Stimulated activated CD4-positive, alpha-beta T cell treated with anti-CD3 and anti-CD28 coated beads, Interleukin-2, amount 100 ng/mL, for 48 hours (primary cell): ENCODE measurements around the gene CTNNA2.
"Not testable (repeated sequence)": the region's sequence is repeated elsewhere in the genome, so short reads cannot be mapped to it uniquely, and the experiment has no call there.

Source experiments
- DNase-seq, 2 donors: peaks; one replicate each; pipeline ENCODE4 v3.0.0-alpha.2; 2020

Gene CTNNA2

DNA sequence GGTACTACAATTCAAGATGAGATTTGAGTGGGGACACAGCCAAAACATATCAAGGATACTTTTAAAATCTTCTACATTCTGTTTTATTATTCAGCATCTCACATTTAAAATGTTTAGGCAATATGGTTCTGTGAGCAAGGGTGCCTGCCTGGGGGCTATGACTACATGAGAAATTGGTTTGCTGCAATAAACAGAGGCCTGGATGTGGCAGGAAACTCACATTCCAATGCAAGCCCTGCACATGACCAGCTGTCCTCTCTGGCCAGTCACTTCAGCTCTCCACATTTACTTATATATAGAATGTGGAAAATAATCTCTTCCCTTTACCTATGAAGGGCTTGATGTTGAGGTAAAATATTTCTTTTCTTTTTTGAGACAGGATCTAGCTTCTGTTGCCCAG, 598.3 kb downstream of the CTNNA2 start:
- DNase-seq = no peak

DNA sequence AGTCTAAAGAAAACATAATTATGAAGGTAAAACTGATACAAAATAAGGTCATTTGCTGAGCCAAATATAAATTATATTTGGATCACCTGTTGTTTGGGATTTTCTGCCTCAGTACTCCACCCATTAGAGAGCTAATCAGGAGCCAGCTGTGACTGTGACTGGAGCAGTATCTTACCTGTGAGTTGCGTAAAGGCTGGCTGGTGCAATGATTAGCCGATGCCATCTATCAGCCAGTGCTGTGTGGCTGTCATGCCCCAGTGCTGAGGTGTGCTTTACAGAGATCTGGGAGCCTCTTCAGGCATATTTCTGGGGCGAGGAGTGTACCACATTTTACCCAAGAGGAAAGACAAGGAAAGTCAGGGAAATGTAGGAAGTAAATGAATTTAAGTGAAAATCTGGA, 599.9 kb downstream of the CTNNA2 start:
- DNase-seq = no peak

DNA sequence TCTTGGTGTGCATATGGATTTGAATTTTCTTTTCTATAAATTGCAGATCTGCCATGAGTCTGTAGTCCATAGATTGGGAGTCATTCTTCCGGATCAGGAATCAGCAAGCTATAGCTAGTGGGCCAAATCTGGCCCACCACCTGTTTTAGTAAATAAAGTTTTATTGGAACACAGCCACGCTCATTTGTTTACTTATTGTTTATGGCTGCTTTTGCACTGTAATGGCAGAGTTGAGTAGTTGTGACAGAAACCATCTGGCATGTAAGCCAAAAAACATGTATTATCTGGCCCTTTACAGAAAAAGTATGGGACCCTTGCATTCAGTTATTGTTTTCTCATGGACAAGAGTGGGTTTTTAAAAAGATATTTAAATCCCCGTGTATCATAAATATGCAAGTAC, 600.5 kb downstream of the CTNNA2 start:
- no peak for DNase-seq

DNA sequence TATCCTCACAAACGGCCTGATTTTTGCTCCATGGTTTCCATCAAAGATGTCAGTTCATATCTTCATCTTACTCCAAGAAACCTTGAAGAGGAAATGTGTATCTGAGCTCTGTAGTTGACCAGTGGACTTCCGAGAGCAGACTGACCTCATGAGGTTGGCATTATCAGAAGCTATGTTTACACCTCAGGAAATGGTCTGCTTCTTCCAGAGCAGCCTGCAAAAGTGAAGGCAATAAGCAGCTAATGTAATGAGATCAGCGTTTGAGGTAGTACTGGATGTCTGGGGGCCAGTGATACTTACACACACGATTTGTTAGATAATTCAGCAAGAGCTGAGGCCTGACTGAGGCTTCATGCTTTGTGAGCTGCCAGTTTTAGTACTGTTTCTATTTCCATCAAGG, 602.0 kb downstream of the CTNNA2 start:
- DNase-seq = no peak

DNA sequence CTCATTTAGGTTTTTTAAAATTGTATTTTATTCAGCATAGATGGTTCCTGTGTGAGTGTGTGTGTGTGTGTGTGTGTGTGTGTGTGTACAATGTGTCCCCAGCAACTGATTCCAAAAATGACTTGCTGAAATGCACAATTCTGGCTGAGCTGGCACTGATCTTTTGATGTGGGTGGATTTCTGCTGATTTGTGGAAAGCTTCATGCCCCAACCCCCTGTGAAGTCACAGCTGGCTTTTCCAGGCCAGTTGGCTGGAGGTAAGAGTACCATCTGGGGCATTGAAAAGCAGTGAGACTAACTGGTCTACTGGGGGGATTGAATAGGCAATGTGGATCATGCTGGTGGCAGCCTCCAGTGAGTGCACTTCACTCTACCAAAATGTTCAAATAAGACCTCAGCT, 604.5 kb downstream of the CTNNA2 start:
- no peak for DNase-seq

DNA sequence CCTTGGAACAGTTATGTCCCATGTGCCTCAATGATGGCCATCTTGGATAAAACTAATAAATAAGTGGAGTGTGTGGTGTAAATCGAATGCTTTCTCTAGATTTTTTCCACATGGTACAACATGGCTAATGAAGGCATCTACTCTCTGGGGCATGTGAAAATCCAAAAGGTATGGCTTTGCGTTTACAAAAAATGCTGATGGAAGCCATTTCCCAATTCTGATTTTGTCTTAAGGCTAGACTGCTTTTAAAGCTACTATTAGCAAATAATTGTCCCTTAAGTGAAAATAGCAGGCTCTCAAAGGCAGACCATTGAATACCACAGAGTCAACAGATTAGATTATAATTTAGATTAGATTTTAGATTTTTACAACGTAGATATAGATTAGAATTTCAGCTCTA, 608.0 kb downstream of the CTNNA2 start:
- no peak for DNase-seq

DNA sequence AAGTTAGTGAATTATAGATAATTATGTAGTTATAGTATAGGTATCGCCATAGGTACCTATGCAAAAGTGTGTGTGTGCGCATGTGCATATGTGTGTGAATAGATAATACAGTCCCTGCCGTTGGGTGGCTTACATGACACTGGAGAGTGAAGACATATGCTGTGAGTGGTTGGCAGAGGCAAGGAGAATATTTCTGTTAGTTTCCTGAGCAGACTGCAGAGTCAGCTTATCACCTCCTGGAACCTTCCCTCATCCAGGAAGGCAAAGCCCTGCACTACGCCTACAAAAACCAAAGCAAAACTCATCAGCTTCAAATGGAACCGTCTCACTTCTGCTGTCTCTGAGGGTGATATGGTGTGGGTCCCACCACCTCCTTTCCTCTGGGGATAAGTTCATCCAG, 609.8 kb downstream of the CTNNA2 start:
- no peak for DNase-seq

DNA sequence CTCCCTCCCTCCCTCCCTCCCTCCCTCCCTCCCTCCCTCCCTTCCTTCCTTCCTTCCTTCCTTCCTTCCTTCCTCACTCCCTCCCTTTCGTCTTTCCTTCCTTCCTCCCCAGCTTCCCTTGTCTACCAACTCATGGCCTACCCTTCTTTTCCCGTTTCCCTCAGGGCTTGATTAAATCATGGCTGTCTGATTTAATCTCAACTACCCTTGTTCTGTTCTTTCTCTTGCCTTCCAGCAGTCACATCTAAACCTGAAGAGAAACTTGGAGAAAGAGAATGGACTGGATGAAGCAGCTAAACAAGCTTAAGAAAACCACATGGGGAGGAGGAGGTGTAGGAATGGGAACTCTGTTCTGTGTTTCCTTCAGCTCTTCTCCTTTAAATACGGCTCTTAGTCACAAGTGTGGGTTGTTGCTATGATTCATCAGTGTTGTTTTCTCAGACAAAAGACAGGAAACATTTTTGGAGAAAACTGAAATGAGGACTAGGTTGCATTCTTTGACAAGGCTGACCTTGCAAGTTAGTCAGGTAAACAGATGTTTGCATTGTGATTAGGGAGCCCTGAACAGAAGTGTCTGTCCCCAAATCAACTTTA, 613.8 kb downstream of the CTNNA2 start:
- no peak for DNase-seq

DNA sequence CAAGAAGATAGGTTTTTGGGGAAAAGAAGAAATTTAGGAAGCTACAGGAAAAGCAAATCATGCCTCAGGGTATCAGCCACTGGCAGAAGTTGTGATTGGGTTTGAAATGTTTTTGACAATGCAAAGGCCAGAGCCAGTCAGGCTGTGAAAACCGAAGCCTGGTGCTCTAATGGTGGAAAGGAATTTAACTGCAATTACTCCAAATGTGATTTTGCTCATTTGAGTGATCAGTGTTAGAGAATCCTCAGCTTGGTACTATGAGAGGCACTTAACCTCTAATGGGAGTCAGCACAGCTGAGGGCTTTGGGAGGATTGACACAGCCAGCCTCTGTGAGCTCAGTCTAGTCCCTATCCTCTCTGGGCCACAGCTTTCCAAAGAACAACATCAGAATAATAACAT, 615.2 kb downstream of the CTNNA2 start:
- DNase-seq = no peak

DNA sequence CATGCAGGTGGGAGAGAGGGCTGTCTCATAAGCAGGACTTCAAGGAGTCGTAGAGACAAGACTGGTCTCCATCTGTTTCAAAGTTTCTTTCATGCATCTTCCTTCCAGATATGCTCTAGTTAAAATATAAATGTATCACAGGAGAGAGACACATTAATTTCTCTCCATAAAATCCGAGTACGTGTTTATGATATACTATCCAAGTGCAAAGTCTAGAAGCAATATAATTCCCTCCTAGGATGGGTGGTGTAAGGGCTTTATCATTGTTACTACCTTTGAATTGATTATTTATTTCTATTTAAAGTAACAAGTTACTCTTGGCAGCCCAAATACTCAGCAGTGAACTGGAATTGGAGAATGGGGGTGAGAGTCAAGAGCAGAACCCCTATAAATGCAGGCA, 619.4 kb downstream of the CTNNA2 start:
- no peak for DNase-seq

DNA sequence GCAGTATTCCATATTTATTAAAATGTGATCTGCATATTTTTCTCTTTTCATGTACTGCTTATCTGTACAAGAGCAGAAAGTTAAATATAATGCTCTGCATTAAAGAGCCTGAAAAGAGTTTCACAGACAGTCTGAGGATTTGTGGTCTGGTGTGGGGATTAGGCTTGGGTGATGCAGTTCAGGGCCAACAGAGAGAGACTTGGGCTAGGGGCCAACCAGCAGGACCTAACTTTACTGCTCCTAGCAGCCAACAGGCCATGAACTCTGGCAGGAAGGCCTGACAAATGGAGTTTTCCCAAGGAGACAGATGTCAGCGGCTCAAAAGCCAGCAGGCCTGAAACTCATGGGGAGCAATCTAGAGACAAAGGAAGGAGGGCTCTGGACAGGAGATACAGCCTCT, 622.1 kb downstream of the CTNNA2 start:
- DNase-seq = no peak

DNA sequence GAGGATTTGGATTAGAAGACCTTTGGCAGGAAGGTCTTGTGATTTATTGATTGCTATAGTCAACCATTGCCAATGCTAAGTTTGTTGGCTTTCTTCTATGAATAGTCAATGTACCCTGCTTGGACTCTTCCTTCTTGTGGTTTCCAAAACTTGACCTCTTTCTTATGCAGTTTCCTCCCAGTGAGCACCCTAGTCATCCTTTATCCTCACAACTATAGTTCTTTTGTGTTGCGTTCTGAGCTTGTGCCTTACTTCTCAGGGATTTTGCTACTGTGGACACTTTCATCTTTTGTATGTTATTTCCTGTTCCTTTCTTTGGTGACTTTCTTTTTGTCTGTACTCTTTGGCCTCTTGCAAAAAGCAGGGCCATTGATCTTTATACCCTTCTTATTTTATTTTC, 623.5 kb downstream of the CTNNA2 start:
- DNase-seq = no peak

DNA sequence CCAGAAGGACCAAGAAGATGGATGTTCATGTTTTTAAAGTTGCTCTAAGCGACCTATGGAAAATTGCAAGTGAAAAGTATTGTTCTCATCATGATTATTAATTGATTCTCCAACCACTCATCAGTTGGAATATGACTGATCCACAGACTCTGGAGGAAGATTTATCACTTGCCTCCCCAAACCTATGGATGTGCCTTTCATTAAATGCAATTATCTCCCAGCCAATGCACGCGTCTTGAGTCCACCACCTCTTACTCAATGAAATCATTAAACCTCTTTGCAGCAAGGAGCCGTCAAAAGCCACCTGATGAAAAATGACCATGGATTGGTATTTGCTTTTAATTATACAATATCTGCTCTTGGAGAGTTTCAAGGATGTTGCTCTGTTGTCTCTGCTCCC, 626.1 kb downstream of the CTNNA2 start:
- no peak for DNase-seq

DNA sequence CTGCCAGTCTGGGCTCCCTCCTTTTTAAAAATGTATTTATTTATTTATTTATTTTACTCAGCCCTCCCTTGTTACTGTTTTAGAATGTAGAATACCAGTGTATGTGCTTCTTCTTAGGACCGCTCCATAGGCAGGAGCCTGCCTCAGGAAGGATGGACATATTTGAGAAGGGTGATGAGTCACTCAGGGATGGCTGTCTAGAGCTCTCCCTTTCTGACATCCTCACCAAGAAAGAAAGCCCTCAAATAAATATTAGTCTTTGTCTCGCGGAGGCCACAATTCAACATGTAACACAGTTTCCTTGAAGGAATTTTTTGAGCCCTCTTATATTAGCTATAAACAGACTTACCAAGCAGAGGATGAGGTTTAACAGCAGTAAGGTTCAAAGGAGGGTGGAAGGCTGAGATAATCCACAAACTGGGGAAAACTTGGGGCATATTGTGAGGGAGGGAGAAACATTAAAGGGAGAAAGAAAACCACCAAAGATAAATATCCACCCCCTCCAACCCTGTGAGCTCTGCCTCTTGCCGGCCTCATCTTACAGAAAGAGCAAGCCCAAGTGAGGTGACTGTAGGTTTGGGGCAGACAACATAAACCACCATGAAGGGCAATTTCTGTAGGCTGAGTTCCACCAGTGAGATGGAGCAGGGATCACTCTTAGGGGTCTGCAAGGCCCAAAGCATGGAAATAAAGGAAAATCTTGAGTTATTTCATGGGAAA, 628.3 kb downstream of the CTNNA2 start:
- DNase-seq = no peak

DNA sequence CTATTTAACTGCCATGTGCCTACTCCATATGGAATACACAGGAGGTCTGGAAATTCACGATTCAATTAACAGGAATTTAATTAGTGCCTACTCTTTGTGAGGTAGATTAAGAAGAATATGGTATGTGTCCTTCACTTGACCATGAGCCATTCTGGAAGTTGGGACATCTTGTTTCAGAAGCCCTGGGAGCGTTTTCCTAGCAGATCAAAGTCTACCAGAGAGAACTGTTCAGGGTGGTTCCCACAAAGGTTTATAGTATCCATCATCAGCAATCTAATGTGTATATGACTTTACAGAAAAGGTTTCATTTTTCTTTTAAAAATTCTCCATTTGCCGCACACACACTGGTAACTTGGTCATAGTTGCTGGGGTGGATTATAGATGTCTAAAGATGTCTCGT, 632.6 kb downstream of the CTNNA2 start:
- no peak for DNase-seq

DNA sequence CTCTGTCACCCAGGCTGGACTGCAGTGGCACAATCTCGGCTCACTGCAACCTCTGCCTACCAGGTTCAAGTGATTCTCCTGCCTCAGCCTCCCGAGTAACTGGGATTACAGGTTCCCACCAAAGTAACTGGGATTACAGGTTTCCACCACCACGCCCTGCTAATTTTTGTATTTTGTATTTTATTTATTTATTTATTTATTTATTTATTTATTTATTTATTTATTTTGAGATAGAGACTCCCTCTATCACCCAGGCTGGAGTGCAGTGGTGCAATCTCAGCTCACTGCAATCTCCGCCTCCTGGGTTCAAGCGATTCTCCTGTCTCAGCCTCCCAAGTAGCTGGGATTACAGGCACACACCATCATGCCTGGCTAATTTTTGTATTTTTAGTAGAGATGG, 633.9 kb downstream of the CTNNA2 start:
- DNase-seq = not testable (repeated sequence)

DNA sequence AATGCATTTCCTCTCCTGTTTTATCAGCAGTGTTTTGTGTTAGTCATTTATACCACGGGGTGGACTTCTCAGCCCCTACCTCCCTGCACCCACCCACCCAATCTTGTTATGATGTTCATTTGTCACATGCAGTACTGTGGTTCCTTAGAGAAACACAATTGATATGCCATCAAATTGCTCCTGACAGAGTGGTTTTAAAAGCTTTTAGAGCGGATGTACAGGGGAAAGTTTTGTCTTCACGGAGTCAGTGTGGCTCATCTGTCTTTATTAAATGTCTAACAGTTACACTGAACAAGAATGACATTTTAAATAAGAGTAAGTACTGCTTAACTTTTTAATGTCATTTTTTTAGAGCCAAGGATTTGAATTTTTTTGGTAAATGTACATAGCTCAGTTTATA, 634.8 kb downstream of the CTNNA2 start:
- no peak for DNase-seq

DNA sequence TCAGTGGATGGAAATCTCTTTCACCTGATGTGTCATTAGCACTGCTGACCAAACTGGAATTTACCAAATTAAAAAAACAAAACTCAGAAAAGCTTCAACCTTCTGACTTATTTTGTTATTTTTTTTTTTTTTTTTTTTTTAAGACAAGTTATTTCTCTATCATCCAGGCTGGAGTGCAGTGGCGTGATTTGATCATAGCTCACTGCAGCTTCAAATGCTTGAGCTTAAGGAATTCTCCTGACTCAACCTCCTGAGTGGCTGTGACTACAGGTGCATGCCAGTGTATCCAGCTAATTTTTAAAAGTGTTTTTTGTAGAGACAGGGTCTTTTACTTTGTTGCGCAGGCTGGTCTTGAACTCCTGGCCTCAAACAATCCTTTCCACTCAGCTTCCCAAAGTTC, 636.1 kb downstream of the CTNNA2 start:
- no peak for DNase-seq

DNA sequence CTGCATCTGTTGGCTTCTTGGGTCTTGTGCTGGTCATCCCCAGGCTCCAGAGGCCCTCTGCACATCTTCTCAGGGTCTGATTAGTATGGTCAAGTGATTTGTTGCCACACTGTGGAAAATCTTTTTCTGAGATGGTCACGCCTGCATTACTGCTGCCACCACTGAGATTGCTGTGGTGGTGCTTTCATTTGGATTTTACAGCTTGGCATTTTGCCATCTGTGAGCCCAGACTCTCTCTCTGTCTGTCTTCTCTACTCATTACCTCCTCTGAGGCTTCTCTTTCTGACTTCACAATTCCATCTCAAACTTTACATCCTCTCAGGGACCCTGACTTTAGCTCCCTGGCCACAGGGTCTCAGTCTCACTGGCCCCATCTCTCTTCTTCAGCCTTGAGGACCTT, 637.1 kb downstream of the CTNNA2 start:
- DNase-seq = no peak

DNA sequence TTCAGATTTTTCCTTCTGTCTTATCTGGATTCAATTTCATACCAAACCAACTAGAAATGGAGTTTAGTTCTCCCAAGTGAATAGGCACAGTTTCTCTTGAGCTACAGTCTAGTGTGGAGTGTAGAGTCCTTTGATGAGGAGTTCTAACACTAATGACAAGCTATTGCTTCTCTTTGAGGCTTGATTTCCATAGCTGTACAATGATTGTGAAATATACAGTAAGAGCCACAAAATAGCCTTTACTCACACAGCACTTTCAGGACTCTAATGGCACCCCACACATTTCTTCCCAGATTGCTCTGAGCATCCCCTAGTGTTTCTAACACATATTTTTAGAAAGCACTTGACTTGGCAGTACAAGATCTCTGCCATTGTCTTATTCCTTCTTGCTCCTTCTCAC, 638.4 kb downstream of the CTNNA2 start:
- DNase-seq = no peak

DNA sequence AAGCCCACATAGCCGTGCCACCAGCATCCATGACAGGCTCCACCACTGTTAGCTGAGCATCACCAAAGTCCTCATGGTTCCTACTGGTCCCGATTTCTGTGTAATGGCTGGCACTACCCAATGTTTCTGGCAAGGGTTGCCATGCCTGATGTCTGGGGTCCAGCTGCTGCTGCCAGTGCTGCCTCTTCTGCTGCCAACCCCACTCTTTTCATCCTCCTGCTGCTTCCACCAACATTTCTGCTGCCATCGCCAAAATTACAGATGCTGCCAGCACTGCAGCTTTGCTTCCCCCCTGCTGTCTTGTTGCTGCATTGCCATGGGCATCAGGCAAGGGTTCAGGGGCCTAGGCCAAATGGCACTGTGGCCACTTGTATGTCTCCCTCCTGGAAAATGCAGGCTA, 638.8 kb downstream of the CTNNA2 start:
- DNase-seq = no peak

DNA sequence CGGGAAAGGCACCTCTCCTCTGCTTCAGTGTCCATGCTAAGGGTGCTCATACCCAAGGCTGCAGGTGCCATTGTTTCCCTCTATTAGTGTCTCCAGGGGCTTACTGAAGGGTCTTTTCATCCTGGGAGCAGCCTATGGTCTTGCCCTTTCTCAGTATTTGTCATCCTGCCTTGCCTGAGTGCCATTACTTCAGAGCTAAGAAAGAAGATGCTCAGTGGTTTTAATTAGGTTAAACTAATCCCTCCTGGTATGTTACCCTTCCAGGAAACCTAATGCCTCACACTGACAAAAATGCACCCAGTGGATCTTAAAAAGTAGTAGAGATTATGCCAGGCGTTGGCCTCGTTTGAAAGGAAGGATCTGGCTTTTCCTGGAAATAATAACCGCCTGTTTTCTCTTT, 640.3 kb downstream of the CTNNA2 start:
- no peak for DNase-seq

DNA sequence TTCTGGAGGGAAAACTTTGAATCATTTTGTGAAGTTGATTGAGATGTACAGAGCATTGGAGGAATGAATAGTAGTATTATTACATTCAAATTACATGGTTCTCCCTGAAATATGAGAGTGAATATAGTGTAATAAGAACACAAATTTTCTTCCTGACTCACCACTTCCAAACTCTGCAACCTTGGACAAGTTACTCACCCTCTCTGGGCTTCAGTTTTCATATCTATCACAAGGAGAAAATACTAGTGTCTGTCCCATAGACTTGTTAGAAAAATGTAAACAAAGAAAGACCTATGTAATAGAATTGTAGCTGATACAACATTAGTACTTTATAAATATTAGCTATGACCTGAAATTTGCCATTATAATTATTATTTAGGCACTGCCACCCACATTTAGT, 640.9 kb downstream of the CTNNA2 start:
- no peak for DNase-seq

DNA sequence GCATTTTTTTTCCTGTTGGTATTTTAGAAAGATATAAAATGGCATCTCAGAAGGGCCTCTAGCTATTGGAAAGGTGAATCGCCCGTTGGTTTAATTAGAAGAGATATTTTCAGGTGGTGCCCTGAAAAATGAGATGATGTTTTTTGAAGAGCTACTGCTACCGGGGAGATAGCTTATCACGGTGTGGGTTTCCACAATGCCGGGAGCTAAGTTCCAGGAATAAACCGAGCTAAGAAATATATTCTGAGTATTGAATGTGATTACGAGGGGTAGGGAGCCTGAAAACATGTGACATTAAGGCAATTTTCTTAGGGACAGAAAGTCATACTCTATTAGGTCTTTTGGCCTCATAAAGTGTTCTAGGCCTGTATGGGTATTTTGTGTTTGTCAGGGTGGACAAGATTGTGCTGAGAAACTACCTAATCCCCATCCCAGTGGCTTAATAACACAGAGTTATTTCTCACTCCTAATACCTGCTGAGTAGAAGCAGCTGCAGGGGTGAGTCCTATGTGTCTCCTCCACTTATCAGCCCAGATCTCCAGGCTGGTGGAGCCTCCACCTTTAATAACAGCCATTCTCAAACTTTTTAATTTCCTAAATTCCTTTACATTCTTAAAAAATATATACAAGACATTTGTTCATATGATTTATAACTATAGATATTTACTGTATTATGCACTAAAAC, 641.5 kb downstream of the CTNNA2 start:
- no peak for DNase-seq

DNA sequence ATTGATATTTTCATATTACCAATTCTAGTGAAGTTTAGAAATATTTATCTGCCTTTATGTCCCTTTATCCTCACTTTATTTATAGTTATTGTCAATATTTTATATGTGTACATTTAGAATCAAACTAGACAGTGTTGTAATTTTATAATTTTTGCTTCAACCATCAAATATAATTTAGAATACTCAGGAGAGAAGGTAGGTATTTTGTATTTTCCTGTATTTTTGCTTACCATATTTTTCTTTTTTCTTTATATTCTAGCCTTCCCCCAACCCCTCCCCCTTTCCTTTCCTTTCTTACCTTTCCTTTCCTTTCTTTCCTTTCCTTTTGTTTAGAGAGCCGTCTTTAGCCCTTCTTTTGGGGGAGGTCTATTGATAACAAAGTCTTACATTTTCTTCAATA, 651.5 kb downstream of the CTNNA2 start:
- no peak for DNase-seq
